Naive thymus-derived CD4-positive, alpha-beta T cell (primary cell): ENCODE measurements around the gene ST7L. TPM values are rescaled to one million over a fixed set of nuclear protein-coding genes. Genes with fewer than 3 reads are reported as not detected.
A peak's percentile ranks its signal among the peaks of the same experiment; 100 is the strongest.

Source experiments
- ATAC-seq: fragments of 150-1000 bp; cut with Tn5 transposase; 2 replicates; pipeline ENCODE4 v1.10.0; 2021; ENCODE audit warnings: mild to moderate bottlenecking, moderate library complexity
- CTCF ChIA-PET: fragments of 350-600 bp; sonication (Branson Sonifier 250); formaldehyde crosslinking; loops from one replicate; lab custom pipeline; 2021; ENCODE audit warnings: antibody characterized with exemption; lab: Charles Lee
- POLR2A ChIA-PET: fragments of 350-600 bp; sonication (Branson Sonifier 250); formaldehyde crosslinking; loops from one replicate; lab custom pipeline; 2021; ENCODE audit warnings: antibody characterized with exemption, inconsistent platforms; lab: Charles Lee
- DNase-seq, 9 donors: peaks; one replicate each; pipeline versions ENCODE4 v3.0.0 to v3.0.0-alpha.2; 2020 to 2022; ENCODE audit warnings: mixed read lengths in 1 of 9
- H3K27ac ChIP-seq: one replicate; pipeline ENCODE4 v1.7.0; 2013; ENCODE audit warnings: mild to moderate bottlenecking, low read depth, low read length, moderate library complexity
- H3K27me3 ChIP-seq, 2 donors: one replicate each; pipeline ENCODE4 v1.7.0; 2013; ENCODE audit warnings: low read length in 2 of 2, mild to moderate bottlenecking in 2 of 2, moderate library complexity in 2 of 2; ENCODE audit not compliant: control insufficient read depth in 2 of 2, insufficient read depth in 2 of 2
- H3K36me3 ChIP-seq, 3 experiments: 1 replicate in 2 of 3; 2 replicates in 1 of 3; pipeline ENCODE4 v1.7.0; 2013; ENCODE audit warnings: low read length in 3 of 3, mild to moderate bottlenecking in 3 of 3, moderate library complexity in 1 of 3; ENCODE audit not compliant: insufficient read depth in 3 of 3, control insufficient read depth in 2 of 3
- H3K4me1 ChIP-seq, 2 donors: one replicate each; pipeline ENCODE4 v1.7.0; 2013; ENCODE audit warnings: low read length in 2 of 2, mild to moderate bottlenecking in 2 of 2, moderate library complexity in 1 of 2; ENCODE audit not compliant: control insufficient read depth in 2 of 2, insufficient read depth in 2 of 2
- H3K4me3 ChIP-seq: 2 replicates; pipeline ENCODE4 v1.7.0; 2013; ENCODE audit warnings: mild to moderate bottlenecking, low read length
- H3K9me3 ChIP-seq, 3 experiments: 1 replicate in 2 of 3; 2 replicates in 1 of 3; pipeline ENCODE4 v1.7.0; 2013; ENCODE audit warnings: low read length in 3 of 3; ENCODE audit not compliant: control insufficient read depth in 2 of 3
- H3K27ac Mint-ChIP-seq, 9 donors: one replicate each; pipeline ENCODE4 v1.8.0; 2020 to 2022; ENCODE audit warnings: mixed read lengths in 9 of 9, mild to moderate bottlenecking in 8 of 9, moderate library complexity in 5 of 9, inconsistent platforms in 2 of 9
- H3K27me3 Mint-ChIP-seq, 5 donors: one replicate each; pipeline ENCODE4 v1.8.0; 2021 to 2022; ENCODE audit warnings: mixed read lengths in 5 of 5, mild to moderate bottlenecking in 1 of 5
- H3K36me3 Mint-ChIP-seq, 5 donors: one replicate each; pipeline ENCODE4 v1.8.0; 2020 to 2022; ENCODE audit warnings: mixed read lengths in 5 of 5, mild to moderate bottlenecking in 3 of 5, inconsistent platforms in 1 of 5
- H3K4me1 Mint-ChIP-seq, 7 donors: one replicate each; pipeline ENCODE4 v1.8.0; 2020 to 2022; ENCODE audit warnings: mixed read lengths in 7 of 7, mild to moderate bottlenecking in 3 of 7, inconsistent platforms in 1 of 7
- H3K4me3 Mint-ChIP-seq, 10 donors: one replicate each; pipeline ENCODE4 v1.8.0; 2020 to 2022; ENCODE audit warnings: mild to moderate bottlenecking in 10 of 10, mixed read lengths in 10 of 10, moderate library complexity in 6 of 10, inconsistent platforms in 2 of 10
- H3K9me3 Mint-ChIP-seq, 11 donors: one replicate each; pipeline ENCODE4 v1.8.0; 2020 to 2022; ENCODE audit warnings: mixed read lengths in 11 of 11, mild to moderate bottlenecking in 4 of 11, inconsistent platforms in 1 of 11, moderate library complexity in 1 of 11
- intact Hi-C, 2 donors: fragments of 100-400 bp; cut with micrococcal nuclease; formaldehyde crosslinking; loops; one replicate each; pipeline ENCODE4 v1.15.1; 2023
- polyA plus RNA-seq, 2 donors: library from polyadenylated mRNA; unstranded; fragments of 300-500 nt; fragmentation: Illumina TruSeq; gene quantifications; one replicate each; pipeline ENCODE4 v1.2.3, GENCODE V29; 2021
- total RNA-seq, 6 experiments: library from RNA in 5 of 6; stranded (reverse) in 5 of 6; gene quantifications; 1 replicate in 5 of 6; 2 replicates in 1 of 6; pipeline ENCODE4 v1.2.3 and lab custom pipeline; 2021 to 2026

Gene ST7L
- total and polyA plus RNA-seq, 7 experiments from 2014 or later = 14.0 to 26.8 (median 22.7) TPM

DNA sequence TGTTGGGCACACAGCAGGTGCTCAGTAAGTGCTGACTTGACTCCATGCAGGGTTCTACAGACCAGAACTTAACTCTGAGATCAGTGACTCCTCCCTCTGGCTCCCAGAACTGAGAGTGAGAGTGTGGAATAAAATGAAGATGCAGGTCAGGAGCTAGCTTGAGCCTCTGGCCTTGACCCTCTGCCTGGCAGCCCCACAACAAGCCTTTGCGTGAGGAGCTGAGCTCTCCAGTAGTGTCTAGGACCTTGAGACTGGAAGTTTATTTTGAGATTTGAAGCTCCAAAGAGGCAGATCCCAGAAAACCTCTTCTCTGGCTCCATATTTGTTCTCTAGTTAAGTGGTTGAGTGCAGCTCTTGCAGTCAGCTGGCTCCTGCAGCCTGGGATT lies 113.5 kb downstream of the ST7L start:
- POLR2A ChIA-PET = no interaction called here

DNA sequence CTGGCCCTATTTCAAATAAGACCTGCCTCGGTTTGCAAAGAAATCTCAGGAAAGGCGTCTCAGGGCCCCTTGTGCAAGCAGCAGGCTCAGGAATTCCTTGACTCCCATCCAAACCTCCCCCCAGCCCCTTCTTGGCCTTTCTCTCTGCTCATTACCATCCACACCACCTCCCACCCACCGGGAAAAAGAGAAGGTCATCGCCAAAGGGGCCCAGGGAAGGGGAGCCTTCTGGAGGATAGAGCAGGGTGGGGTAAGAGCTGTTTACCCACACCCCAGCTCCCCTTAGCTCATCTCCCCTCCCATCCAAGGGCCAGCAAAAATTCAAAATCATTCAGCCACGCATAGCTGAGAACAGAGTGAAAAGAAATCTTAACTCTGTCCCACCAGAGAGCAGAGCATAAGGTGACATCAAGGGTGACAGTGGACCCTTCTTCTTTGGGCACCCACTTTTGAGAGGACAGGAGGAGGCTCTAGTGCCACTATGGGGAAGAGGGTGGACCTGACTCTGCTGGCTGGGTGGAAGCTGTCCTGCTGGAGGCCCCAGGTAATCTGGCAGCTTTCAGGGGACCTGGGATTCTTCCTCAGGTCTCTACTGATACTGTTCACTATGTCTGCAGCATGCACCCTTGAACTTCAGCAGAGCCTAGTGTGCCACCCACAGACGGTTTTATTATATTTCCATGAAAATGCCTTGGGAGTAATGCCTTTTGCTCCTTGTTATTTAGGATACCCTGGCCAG lies 114.1 kb downstream of the ST7L start:
- no peak overlapping the region for H3K27ac Mint-ChIP-seq

More for the DNA sequence above, 113.5 kb downstream of the ST7L start:
- CTCF ChIA-PET = no interaction called here
- no peak overlapping the region for H3K27ac Mint-ChIP-seq
- Histone ChIP-seq H3K9me3 (no peaks in the 10 kb centered on the region), H3K4me3 (no peak overlapping the region), H3K4me1 (peaks cover 10 to 12% of the 10 kb centered on the region in 2 donors), H3K27ac (no peak overlapping the region), H3K36me3 (no peaks in the 10 kb centered on the region), H3K27me3 (peaks cover 8 to 9% of the 10 kb centered on the region in 2 donors)
- peaks cover 0 to 2% (median 0%) of the 10 kb centered on the region in 11 donors for H3K9me3 Mint-ChIP-seq
- no peak for ATAC-seq
- intact Hi-C loops = loop anchor here (10.0 kb wide), 2 partner anchors 169 to 569 kb away; partner anchors contain the start of genes MOV10 (in 2 of the 2) and LRIG2 (in 1 of the 2)
- H3K36me3 Mint-ChIP-seq = no peaks in the 10 kb centered on the region
- DNase-seq = no peak
- no peak overlapping the region for H3K4me3 Mint-ChIP-seq
- peaks cover 6 to 16% (median 12%) of the 10 kb centered on the region in 7 donors for H3K4me1 Mint-ChIP-seq
- peaks cover 39 to 75% (median 46%) of the 10 kb centered on the region in 5 donors for H3K27me3 Mint-ChIP-seq

DNA sequence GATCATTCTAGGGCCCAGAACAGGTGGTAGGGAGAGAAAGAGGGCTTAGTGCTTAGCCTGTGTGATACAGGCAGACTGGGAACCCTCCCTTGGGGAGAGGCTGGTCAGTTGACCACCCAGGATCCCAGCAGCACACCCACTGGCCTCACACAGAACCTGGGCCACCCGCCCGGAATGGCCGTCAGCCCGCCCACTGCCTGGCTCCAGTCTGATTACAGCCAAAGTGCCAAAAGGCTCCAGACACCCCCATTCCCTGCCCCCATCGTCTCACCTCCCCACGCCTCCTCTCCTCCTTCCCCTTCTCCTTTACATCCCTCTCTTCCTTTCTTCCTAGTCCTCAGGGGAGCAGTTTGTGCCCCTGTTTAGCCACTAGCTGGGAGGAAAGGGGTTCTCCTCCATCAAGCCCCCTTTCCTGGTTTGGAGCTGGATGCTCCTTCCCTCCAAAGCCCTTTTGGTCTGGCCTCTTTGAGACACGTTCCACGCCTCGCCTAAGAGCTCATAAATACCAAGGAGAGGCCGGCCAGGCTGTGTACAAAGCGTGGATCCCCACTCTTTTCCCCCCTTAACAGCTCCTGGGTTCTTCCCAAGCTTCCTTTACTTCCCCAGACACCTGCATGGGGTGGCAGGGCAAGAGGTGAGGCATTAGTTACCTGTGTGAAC lies 114.8 kb downstream of the ST7L start:
- H3K27ac Mint-ChIP-seq = no peak overlapping the region
- CTCF ChIA-PET = interaction anchor here (0.7 kb wide), 1 partner anchor 59 kb away, joined by 3 read pairs; no protein-coding TSS in a partner anchor
- H3K27me3 ChIP-seq = peaks cover 8 to 9% of the 10 kb centered on the region in 2 donors

More for the DNA sequence above, 114.1 kb downstream of the ST7L start:
- Mint-ChIP-seq H3K36me3 (no peaks in the 10 kb centered on the region), H3K4me1 (peaks cover 6 to 16% (median 12%) of the 10 kb centered on the region in 7 donors), H3K9me3 (peaks cover 0 to 2% (median 0%) of the 10 kb centered on the region in 11 donors), H3K27me3 (peaks cover 42 to 72% (median 48%) of the 10 kb centered on the region in 5 donors), H3K4me3 (peak overlapping the region in 1 of 10 donors; percentile 58)
- intact Hi-C loops = loop anchor here (10.0 kb wide), 2 partner anchors 170 to 570 kb away; partner anchors contain the start of genes MOV10 (in 2 of the 2) and LRIG2 (in 1 of the 2)
- Histone ChIP-seq H3K4me1 (peaks cover 10 to 12% of the 10 kb centered on the region in 2 donors), H3K27ac (no peak overlapping the region), H3K36me3 (no peaks in the 10 kb centered on the region), H3K4me3 (no peak overlapping the region), H3K9me3 (no peaks in the 10 kb centered on the region), H3K27me3 (peaks cover 8 to 9% of the 10 kb centered on the region in 2 donors)
- CTCF ChIA-PET = interaction anchor here (0.7 kb wide), 1 partner anchor 58 kb away, joined by 3 read pairs; no protein-coding TSS in a partner anchor
- DNase-seq (no peak), ATAC-seq (no peak)
- POLR2A ChIA-PET = no interaction called here

DNA sequence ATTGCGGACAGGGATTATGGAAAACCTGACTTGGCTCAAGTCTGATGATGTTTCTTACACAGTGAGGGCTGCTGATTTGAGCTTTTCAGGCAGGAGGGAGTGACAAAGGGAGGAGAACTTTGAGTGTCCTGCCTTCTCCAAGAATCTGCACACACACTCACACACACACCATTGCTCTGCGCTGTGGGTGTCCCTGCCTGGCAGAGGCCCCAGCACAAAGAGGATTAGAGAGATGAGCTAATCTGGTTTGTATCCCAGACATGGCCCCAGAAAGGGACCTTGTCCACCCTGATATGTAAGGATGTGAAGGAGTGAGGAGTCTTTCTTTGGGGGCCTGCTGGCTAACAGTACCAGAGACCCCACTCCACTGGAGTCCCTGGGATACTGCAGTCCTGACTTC lies 116.1 kb downstream of the ST7L start:
- peak overlapping the region in 9 of 10 donors; percentile 14 to 75 (median 38) for H3K4me3 Mint-ChIP-seq
- peaks cover 60 to 76% (median 65%) of the 10 kb centered on the region in 5 donors for H3K27me3 Mint-ChIP-seq
- POLR2A ChIA-PET = interaction anchor here (0.6 kb wide), 1 partner anchor 93 kb away, joined by 4 read pairs; no protein-coding TSS in a partner anchor
- H3K27ac ChIP-seq = no peak overlapping the region
- intact Hi-C loops = loop anchor here (1.0 to 10.0 kb wide), 4 partner anchors 111 to 572 kb away; partner anchors contain the start of genes MOV10 (in 2 of the 2), RHOC (in 2 of the 2) and LRIG2 (in 1 of the 2)
- no peak overlapping the region for H3K4me3 ChIP-seq
- H3K9me3 Mint-ChIP-seq = peaks cover 0 to 2% (median 0%) of the 10 kb centered on the region in 11 donors
- no peak for ATAC-seq
- DNase-seq = no peak
- H3K9me3 ChIP-seq = no peaks in the 10 kb centered on the region
- H3K36me3 ChIP-seq = no peaks in the 10 kb centered on the region
- CTCF ChIA-PET = interaction anchor here (1.7 to 1.9 kb wide), 3 partner anchors 9 to 208 kb away, joined by 5 to 15 read pairs (median 9); no protein-coding TSS in a partner anchor
- peak overlapping the region in 1 of 9 donors; percentile 48 for H3K27ac Mint-ChIP-seq
- peaks cover 3 to 16% (median 8%) of the 10 kb centered on the region in 7 donors for H3K4me1 Mint-ChIP-seq
- peaks cover 8 to 9% of the 10 kb centered on the region in 2 donors for H3K27me3 ChIP-seq
- H3K36me3 Mint-ChIP-seq = no peaks in the 10 kb centered on the region
- peaks cover 3 to 6% of the 10 kb centered on the region in 2 donors for H3K4me1 ChIP-seq

More for the DNA sequence above, 114.8 kb downstream of the ST7L start:
- Histone ChIP-seq H3K4me3 (no peak overlapping the region), H3K4me1 (peaks cover 10 to 12% of the 10 kb centered on the region in 2 donors), H3K9me3 (no peaks in the 10 kb centered on the region), H3K36me3 (no peaks in the 10 kb centered on the region), H3K27ac (no peak overlapping the region)
- no peak for ATAC-seq
- no peaks in the 10 kb centered on the region for H3K36me3 Mint-ChIP-seq
- intact Hi-C loops = loop anchor here (10.0 kb wide), 2 partner anchors 171 to 571 kb away; partner anchors contain the start of genes MOV10 (in 2 of the 2) and LRIG2 (in 1 of the 2)
- DNase-seq = no peak
- H3K4me1 Mint-ChIP-seq = peaks cover 6 to 16% (median 8%) of the 10 kb centered on the region in 7 donors
- POLR2A ChIA-PET = no interaction called here
- H3K27me3 Mint-ChIP-seq = peaks cover 48 to 72% (median 55%) of the 10 kb centered on the region in 5 donors
- peaks cover 0 to 2% (median 0%) of the 10 kb centered on the region in 11 donors for H3K9me3 Mint-ChIP-seq
- no peak overlapping the region for H3K4me3 Mint-ChIP-seq

DNA sequence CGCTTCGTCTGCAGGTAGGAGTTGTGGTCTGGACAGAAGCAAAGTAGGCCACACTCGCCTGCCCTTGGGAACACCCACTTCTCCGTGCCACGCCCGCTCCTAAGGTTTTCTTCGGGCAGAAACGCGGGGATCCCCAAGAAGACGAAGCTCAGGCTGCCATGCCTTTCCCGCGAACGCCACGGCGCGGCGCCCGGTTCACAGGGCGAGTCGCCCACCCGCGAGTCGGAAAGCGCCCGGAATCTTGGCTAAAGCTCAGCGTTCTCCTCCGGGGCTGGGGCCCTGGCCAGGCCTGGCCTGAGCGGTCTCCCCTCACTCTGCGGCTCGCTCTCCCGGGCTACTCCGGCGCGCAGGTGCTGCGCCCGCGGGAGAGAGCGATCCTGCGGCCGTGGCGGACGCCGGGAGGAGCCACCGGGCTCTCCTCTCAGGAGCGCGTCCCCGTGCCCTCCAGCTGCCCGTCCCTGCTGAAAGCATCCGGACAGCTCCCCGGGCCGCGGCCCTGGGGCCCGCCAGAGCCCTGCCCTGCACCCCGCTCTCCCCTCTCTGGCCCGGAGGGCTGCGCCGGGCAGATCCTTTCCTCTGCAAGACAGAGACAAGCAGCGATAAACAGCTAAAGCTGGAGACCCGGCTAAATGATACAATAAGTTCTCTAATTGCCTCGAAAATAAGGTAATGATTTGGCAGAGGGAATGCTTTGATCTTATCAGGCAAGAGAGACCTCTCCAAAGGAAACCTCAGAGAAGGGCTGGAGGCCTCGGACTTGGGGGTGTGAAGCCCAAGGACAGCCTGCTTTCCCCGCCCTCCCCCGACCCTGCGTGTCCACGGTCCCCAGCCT lies 116.9 kb downstream of the ST7L start:
- Histone ChIP-seq H3K4me3 (peak overlapping the region; percentile 54), H3K27ac (no peak overlapping the region), H3K27me3 (peaks cover 8 to 9% of the 10 kb centered on the region in 2 donors), H3K36me3 (no peaks in the 10 kb centered on the region), H3K4me1 (no peaks in the 10 kb centered on the region), H3K9me3 (no peaks in the 10 kb centered on the region)
- Mint-ChIP-seq H3K27me3 (peaks cover 66 to 74% (median 68%) of the 10 kb centered on the region in 5 donors), H3K4me3 (peak overlapping the region; percentile 43 to 81 (median 70)), H3K36me3 (no peaks in the 10 kb centered on the region), H3K27ac (no peak overlapping the region), H3K4me1 (peaks cover under 1 to 8% (median 3%) of the 10 kb centered on the region in 7 donors), H3K9me3 (peaks cover 0 to 2% (median 0%) of the 10 kb centered on the region in 11 donors)
- POLR2A ChIA-PET = interaction anchor here (0.6 to 1.2 kb wide), 3 partner anchors 93 to 206 kb away, joined by 3 to 5 read pairs (median 4); no protein-coding TSS in a partner anchor
- ATAC-seq (peak; percentile 78), DNase-seq (peak in 8 of 9 donors; percentile 28 to 66 (median 38))
- intact Hi-C loops = loop anchor here (1.0 to 10.0 kb wide), 4 partner anchors 112 to 573 kb away; partner anchors contain the start of genes MOV10 (in 2 of the 2), RHOC (in 2 of the 2) and LRIG2 (in 1 of the 2)
- CTCF ChIA-PET = interaction anchor here (0.6 to 1.9 kb wide), 11 partner anchors 10 to 213 kb away, joined by 3 to 15 read pairs (median 4); partner anchors contain the start of genes MOV10 and PPM1J
